ENCODE data around the gene ZNF813.
A peak's percentile ranks its signal among the peaks of the same experiment; 100 is the strongest.
"Not testable (repeated sequence)": the region's sequence is repeated elsewhere in the genome, so short reads cannot be mapped to it uniquely, and the experiment has no call there.

Gene ZNF813

DNA sequence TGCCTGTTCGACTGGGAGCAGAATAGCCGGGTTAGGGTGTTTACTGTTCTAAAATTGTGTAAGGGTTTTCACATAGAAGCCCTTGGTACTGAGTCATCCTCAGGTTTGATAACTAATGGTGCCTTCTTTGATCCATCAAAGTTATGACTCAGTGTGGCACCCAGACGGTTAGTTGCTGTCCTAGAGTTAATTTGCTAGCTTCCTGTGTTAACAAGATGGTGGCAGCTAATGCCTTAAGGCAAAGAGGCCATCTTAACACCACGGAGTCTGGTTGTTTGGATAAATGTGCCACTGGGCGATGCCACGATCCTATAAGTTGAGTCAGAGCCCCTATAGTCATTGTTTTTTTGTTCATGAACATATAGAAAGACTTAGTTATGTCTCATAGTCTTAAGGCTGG lies 7.9 kb downstream of the ZNF813 start:
- not testable (repeated sequence) for DNase-seq

DNA sequence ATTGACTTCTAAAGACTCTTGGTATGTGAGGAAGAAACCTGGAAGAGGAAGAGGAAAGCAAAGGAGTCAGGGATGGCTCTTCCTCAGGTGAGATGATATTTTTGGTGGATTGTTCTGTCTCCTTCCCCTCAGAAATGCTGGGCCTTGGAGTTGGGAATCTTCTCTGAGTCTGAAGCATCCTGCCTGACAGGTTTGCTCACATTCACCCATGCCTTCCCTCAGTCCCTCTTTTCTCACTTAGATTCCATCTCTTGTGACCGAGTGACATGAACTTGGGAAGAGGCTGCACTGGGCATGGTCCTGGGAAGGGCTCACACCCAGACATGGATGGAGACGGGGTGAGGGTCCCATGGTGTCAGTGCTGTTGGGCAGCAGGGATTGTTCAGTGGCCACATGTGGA lies 16.2 kb downstream of the ZNF813 start:
- DNase-seq: not testable (repeated sequence)

GRCh38 chr19:53485046-53486004 lies 17.8 kb downstream of the ZNF813 start:
- DNase-seq: no peak

GRCh38 chr19:53492153-53492552 lies 24.6 kb downstream of the ZNF813 start:
- DNase-seq: no peak

- not testable (repeated sequence) for DNase-seq
These were observed 29.9 kb downstream of the ZNF813 start for GRCh38 chr19:53497311-53498023.

- DNase-seq: not testable (repeated sequence)
These were observed 30.5 kb downstream of the ZNF813 start for GRCh38 chr19:53498024-53498395.

DNA sequence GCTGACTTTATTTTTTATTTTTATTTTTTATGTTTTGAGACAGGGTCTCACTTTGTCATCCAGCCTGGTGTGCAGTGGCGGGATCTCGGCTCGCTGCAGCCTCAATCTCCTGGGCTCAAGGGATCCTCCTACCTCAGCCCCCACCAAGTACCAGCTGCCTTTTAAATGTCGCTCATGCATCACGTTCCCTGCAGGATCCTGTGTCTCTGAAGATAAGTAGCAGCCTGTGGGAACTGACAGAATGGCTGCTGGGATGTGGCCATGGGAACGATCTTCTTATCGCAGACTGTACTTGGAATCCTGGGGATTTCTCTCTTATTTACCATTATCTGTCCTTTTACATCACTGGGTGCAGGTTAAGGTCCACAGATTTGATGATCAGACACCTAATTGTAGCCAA lies 35.6 kb downstream of the ZNF813 start:
- peak in 3 of 58 donors; percentile 1 to 4 (median 2) for DNase-seq

GRCh38 chr19:53503671-53504364 lies 36.3 kb downstream of the ZNF813 start:
- peak in 16 of 58 donors; percentile 3 to 37 (median 12) for DNase-seq

DNA sequence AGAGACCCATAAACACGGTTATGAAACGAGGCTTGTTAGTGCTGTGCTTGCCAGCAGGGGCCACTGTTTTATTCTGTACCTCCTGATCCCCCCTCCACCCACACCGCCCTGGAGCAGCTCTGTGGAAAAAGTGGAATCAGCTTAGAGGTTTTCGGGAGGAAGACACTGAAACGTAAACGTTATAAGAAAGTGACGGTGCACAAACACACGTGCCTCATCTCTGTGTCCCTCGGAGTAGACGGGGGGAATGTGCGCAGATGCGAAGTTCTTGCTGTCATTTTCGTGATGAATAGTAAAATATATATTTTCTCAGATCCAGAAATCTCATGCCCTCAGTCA lies 36.8 kb downstream of the ZNF813 start:
- DNase-seq: peak in 13 of 58 donors; percentile 3 to 26 (median 13)

DNA sequence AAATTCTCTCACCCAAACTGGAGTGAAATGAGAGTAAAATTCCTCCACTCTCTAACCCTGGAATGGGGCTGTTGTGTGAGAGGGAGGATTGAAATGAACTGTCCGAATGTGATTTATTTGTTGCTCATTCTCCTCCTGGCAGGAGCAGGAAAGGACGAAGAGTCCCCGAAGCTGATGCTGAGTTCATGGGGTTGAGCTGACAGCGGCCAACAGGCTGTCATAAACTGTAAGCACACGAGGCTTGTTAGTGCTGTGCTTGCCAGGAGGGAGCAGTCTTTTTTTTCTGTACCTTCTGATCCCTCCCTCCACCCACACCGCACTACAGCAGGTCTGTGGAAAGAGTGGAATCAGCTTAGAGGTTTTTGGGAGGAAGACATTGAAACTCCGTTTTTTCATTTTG lies 37.4 kb downstream of the ZNF813 start:
- no peak for DNase-seq

GRCh38 chr19:53506728-53507127 lies 39.2 kb downstream of the ZNF813 start:
- DNase-seq: no peak

DNA sequence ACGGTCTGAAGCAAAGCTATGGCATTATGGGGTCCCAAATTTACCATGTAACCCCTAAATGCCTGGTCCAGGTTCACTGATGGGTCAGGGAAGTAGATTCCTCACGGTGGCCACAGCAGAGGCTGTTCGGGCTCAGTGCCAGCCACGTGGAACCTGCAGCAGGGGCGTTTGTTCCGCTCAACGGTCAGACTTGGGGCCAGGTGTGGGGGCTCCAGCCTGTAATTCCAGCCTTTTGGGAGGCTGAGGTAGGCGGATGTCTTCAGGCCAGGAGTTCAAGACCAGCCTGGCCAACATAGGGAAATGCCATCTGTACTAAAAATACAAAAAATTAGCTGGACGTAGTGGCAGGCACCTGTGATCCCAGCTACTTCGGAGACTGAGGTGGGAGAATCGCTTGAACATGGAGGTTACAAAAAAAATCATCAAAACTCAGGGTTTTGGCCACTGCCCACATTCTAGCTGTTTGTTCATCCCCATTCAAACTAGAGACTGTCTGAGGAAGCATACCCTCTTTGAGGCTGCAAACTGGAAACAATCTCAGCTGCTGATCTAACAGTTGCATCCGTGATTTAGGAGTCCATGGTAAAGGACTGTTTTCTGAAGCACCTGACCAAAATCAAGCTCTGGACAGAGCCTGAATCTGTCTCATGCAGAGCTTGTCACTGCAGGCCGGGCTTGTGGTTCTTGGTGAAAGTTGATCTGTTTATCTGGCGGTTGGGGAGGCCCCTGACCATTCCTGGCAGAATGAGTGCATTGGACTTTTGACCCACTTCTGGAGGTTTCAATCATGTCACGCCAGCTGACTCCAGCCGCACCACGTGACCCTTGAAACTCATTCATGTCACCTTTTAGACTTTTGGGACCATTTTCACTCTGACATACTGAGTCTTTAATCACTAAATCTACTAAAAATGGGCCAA lies 40.2 kb downstream of the ZNF813 start:
- no peak for DNase-seq

DNA sequence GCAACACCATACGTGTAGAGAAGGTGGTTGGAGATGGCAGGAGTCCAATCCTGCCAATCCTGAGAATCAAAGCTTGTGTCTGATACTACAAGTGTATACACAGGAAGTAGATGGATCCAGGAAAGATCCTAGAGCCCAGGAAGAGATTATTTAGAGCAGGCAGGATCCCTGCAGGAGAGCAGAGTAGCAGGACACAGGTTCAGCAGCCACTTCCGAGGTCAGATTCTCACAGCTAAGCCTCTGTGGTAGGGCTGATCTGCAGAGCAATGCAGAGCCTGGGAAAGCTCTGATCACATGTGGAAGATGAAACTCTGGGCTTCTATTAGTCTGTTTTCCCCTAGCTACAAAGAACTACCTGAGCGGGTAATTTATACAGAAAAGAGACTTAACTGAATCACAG lies 41.9 kb downstream of the ZNF813 start:
- DNase-seq: no peak

DNA sequence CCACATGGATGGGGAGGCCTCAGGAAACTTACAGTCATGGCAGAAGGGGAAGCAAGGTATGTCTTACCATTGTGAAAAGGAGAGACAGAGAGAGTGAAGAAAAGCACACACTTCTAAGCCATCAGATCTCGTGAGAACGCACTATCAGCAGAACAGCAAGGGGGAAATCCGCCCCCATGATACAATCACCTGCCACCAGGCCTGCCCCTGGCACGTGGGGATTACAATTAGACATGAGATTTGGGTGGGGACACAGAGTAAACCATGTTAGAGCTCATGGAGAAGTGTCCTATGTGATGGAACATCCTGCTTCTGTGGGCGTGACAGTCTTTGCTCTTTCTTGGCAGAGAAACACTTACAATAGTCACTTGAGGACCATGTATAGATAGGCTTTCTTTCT lies 42.3 kb downstream of the ZNF813 start:
- no peak for DNase-seq

- no peak for DNase-seq
These were observed 43.8 kb downstream of the ZNF813 start for GRCh38 chr19:53511357-53511756.

DNA sequence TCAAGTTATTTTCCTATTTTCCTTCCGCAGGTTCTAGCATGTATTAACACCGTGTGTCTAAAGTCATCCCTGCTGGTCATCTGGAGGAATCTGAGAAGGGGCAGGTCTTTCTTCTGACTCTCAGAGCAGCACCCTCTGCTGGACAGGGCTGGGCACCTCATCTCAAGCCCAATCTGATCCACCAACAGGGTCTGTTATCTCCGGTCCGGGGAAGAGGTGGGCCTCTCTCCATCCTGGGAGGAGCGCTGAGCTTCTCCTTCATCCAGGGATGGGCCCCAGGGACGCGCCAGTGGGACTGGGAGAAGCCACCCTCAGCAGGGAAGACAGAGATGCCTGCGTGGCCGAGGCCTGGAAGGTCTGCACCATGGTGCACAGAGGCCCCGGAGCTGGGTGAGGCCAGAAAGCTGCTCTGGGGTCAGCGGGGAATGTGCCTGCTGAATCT lies 44.4 kb downstream of the ZNF813 start:
- DNase-seq: peak in 10 of 58 donors; percentile 2 to 47 (median 12)

DNA sequence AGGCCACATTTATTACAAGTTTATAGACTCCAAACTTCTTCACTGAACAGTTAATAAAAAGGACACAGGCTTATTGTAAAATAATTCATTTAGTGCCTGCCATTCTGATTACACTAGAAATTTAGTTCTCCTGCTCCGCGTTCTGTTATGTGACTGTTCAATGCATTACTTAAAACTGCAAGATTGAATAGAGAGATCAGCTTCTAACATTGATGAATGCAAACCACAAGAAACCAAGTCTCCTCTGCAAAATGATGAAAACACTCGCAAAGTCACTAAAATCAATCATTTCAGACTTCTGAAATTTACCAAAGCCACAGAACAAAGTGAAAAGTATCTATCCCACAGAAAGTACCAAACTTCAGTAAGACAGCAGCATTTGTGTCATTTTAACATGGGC lies 47.5 kb downstream of the ZNF813 start:
- DNase-seq: not testable (repeated sequence)

DNA sequence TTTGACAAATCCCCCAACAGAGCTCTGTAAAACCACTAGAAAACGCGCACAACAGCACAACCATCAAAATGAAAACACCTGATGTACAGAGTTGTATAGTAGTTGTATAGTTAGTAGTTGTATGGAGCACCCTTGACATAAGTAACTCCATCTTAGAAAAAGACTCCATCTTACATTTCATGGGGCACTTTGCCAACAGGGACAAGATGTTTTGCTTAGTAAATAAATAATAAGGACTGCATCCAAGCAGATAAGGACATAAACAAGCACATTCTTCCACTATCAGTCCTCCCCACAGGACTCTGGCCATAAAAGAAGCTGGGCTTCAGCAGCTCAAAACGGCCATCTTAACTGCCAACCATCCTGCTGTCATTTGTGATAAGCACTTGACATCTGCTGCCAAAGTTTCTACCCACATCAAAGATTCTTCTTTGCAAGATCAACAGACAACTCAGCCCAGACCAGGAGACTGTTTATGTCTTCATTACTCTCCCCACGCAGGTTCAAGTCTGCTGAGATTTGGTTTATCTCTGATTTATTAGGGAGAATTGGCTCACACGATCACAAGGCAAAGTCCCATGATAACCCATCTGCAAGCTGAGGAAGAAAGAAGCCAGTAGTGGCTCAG lies 49.7 kb downstream of the ZNF813 start:
- no peak for DNase-seq

GRCh38 chr19:53518121-53518520 lies 50.6 kb downstream of the ZNF813 start:
- no peak for DNase-seq

DNA sequence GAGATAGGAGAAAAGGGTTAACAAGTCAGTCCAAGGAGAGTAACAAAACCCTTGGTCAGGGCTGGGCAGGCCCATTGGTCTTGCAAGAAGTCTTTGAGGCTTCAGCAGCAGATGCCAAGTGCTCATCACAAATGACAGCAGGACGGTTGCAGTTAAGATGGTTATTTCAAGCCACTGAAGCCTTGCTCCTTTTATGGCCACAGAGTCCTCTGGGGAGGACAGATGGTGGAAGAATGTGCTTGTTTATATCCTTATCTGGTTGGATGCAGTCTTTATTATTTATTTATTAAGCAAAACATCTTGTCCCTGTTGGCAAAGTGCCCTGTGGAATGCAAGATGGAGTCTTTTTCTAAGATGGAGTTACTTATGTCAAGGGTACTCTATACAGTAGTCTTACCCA lies 51.2 kb downstream of the ZNF813 start:
- no peak for DNase-seq
